HCT116 (cell line): ENCODE data around the gene MCEE. TPM values are rescaled to one million over a fixed set of nuclear protein-coding genes. Genes with fewer than 3 reads are reported as not detected.

Experiments
- total RNA-seq: library from RNA; stranded (reverse); gene quantifications from one replicate; pipeline ENCODE4 v1.2.1, GENCODE V29; 2021; ENCODE audit not compliant: unreplicated experiment

The MCEE gene
- total RNA-seq, 1 experiment from 2014 or later: 9.0 TPM

Other genes with a start within 250 kb of the MCEE start
- gene VAX2, start 229.7 kb downstream of the MCEE start, total RNA-seq: 0.61 TPM
- 0.74 TPM for gene ATP6V1B1, start 194.3 kb downstream of the MCEE start, total RNA-seq
- not detected for gene ANKRD53, start 151.6 kb downstream of the MCEE start, total RNA-seq
- 37.9 TPM for gene TEX261, start 135.4 kb downstream of the MCEE start, total RNA-seq
- gene NAGK, start 61.6 kb downstream of the MCEE start, total RNA-seq: 36.8 TPM
- 36.7 TPM for gene MPHOSPH10, start 405 bp upstream of the MCEE start, total RNA-seq
- 5.9 TPM for gene PAIP2B, start 96.9 kb upstream of the MCEE start, total RNA-seq
- 108 TPM for gene ZNF638, start 201.6 kb upstream of the MCEE start, total RNA-seq